Panc1 (cell line): ENCODE measurements around the gene MYT1.

Source experiments
- POLR2AphosphoS5 ChIP-seq: IDR thresholded peaks from 2 replicates; pipeline ENCODE4 v1.6.1; 2012; ENCODE audit warnings: mild to moderate bottlenecking, low read depth, low read length, moderate library complexity
- SIN3A ChIP-seq: IDR thresholded peaks from 2 replicates; pipeline ENCODE4 v1.6.1; 2012; ENCODE audit warnings: low read depth, mild to moderate bottlenecking, low read length, moderate library complexity, borderline replicate concordance; ENCODE audit not compliant: insufficient read depth
- TCF7L2 ChIP-seq: IDR thresholded peaks from 2 replicates; pipeline ENCODE4 v1.6.1; 2011; ENCODE audit warnings: mild to moderate bottlenecking, low read depth, low read length, inconsistent platforms
- TF ChIP-seq, protein P1 (sequence below): fragments of 450-650 bp; IDR thresholded peaks from 2 replicates; pipeline ENCODE4 v1.5.1; 2017; ENCODE audit warnings: mild to moderate bottlenecking
- TF ChIP-seq, protein P2 (sequence below), 2 experiments: IDR thresholded peaks; 2 replicates each; pipeline ENCODE4 v1.6.1; 2011 to 2012; ENCODE audit warnings: low read depth in 2 of 2, control low read depth in 1 of 2, low read length in 1 of 2, mild to moderate bottlenecking in 1 of 2, moderate library complexity in 1 of 2; ENCODE audit not compliant: insufficient read depth in 1 of 2

DNA sequence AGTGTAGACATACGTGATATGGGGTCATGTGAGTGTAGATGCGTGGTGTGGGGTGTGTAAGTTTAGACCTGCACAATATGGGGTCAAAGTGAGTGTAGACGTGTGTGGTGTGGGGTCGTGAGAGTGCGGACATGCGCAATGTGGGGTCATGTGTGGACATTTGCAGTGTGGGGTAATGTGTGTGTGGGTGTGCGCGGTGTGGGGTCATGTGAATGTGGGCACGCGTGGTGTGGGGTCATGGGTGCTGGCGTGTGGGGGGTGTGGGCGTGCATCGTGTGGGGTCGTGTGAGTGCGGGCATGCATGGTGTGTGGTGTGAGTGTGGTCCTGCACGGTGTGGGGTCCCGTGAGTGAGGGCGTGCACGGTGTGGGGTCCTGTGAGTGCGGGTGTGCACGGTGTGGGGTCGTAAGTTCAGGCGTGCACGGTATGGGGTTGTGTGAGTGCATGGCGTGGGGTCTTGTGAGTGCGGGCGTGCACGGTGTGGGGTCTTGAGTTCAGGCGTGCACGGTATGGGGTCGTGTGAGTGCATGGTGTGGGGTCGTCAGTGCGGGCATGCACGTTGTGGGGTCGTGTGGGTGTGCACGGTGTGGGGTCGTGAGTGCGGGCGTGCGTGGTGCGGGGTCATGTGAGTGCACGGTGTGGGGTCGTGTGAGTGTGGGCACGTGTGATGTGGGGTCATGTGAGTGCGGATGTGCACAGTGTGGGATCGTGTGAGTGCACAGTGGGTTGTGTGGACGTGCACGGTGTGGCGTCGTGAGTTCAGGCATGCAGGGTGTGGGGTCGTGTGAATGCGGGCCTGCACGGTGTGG is 105.6 kb downstream of the MYT1 start:
- TF ChIP-seq, protein P1, sequence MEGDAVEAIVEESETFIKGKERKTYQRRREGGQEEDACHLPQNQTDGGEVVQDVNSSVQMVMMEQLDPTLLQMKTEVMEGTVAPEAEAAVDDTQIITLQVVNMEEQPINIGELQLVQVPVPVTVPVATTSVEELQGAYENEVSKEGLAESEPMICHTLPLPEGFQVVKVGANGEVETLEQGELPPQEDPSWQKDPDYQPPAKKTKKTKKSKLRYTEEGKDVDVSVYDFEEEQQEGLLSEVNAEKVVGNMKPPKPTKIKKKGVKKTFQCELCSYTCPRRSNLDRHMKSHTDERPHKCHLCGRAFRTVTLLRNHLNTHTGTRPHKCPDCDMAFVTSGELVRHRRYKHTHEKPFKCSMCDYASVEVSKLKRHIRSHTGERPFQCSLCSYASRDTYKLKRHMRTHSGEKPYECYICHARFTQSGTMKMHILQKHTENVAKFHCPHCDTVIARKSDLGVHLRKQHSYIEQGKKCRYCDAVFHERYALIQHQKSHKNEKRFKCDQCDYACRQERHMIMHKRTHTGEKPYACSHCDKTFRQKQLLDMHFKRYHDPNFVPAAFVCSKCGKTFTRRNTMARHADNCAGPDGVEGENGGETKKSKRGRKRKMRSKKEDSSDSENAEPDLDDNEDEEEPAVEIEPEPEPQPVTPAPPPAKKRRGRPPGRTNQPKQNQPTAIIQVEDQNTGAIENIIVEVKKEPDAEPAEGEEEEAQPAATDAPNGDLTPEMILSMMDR, result no peak
- TF ChIP-seq TCF7L2 (no peak), POLR2AphosphoS5 (no peak), SIN3A (no peak)
- TF ChIP-seq, protein P2, sequence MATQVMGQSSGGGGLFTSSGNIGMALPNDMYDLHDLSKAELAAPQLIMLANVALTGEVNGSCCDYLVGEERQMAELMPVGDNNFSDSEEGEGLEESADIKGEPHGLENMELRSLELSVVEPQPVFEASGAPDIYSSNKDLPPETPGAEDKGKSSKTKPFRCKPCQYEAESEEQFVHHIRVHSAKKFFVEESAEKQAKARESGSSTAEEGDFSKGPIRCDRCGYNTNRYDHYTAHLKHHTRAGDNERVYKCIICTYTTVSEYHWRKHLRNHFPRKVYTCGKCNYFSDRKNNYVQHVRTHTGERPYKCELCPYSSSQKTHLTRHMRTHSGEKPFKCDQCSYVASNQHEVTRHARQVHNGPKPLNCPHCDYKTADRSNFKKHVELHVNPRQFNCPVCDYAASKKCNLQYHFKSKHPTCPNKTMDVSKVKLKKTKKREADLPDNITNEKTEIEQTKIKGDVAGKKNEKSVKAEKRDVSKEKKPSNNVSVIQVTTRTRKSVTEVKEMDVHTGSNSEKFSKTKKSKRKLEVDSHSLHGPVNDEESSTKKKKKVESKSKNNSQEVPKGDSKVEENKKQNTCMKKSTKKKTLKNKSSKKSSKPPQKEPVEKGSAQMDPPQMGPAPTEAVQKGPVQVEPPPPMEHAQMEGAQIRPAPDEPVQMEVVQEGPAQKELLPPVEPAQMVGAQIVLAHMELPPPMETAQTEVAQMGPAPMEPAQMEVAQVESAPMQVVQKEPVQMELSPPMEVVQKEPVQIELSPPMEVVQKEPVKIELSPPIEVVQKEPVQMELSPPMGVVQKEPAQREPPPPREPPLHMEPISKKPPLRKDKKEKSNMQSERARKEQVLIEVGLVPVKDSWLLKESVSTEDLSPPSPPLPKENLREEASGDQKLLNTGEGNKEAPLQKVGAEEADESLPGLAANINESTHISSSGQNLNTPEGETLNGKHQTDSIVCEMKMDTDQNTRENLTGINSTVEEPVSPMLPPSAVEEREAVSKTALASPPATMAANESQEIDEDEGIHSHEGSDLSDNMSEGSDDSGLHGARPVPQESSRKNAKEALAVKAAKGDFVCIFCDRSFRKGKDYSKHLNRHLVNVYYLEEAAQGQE (IDR thresholded peaks at IDR 0.05; ENCODE audit: insufficient read depth in 1 of 2, low read depth in 2 of 2, low read length in 1 of 2), result peak in 1 of 2 experiments; percentile 14; a peak in 1 of 4 replicates
